Measurements from ENCODE around the gene KIR2DL1.
"Not testable (repeated sequence)": the region's sequence is repeated elsewhere in the genome, so short reads cannot be mapped to it uniquely, and the experiment has no call there.

Gene KIR2DL1

GRCh38 chr19:54769646-54770045 lies at the start of gene KIR2DL1:
Gene KIR2DL1, plus strand, starts transcription at chr19:54769793. Its CDS starts 58 bp downstream, at chr19:54769851.
- not testable (repeated sequence) for DNase-seq (ENCODE audit: low read depth in 2 of 2)

- no peak for DNase-seq (ENCODE audit: low read depth in 2 of 2)
Observed at GRCh38 chr19:54724142-54724541, 45.5 kb upstream of the KIR2DL1 start, which contains the start of gene KIR3DL3. Gene KIR3DL3, plus strand, starts transcription at chr19:54724442. Its CDS starts 55 bp downstream, at chr19:54724497.

GRCh38 chr19:54724644-54725043 lies 44.9 kb upstream of the KIR2DL1 start:
- DNase-seq (ENCODE audit: low read depth in 2 of 2), result no peak

- no peak for DNase-seq (ENCODE audit: low read depth in 2 of 2)
Observed at GRCh38 chr19:54725321-54725720, 44.3 kb upstream of the KIR2DL1 start.

GRCh38 chr19:54727562-54727961 lies 42.0 kb upstream of the KIR2DL1 start:
- DNase-seq (ENCODE audit: low read depth in 2 of 2), result no peak

- DNase-seq (ENCODE audit: low read depth in 2 of 2), result no peak
Observed at GRCh38 chr19:54728167-54728566, 41.4 kb upstream of the KIR2DL1 start.

- DNase-seq (ENCODE audit: low read depth in 2 of 2), result no peak
Observed at GRCh38 chr19:54729416-54730188, 40.0 kb upstream of the KIR2DL1 start.

- DNase-seq (ENCODE audit: low read depth in 2 of 2), result no peak
Observed at GRCh38 chr19:54731191-54731590, 38.4 kb upstream of the KIR2DL1 start.

GRCh38 chr19:54738306-54738705 lies 31.3 kb upstream of the KIR2DL1 start, which contains the start of gene KIR2DL3:
Gene KIR2DL3, plus strand, starts transcription at chr19:54738513. Its CDS starts 33 bp downstream, at chr19:54738546.
- not testable (repeated sequence) for DNase-seq (ENCODE audit: low read depth in 2 of 2)

GRCh38 chr19:54738715-54739114 lies 30.9 kb upstream of the KIR2DL1 start:
- DNase-seq (ENCODE audit: low read depth in 2 of 2), result no peak

- DNase-seq (ENCODE audit: low read depth in 2 of 2), result no peak
Observed at GRCh38 chr19:54739587-54740497, 29.8 kb upstream of the KIR2DL1 start.

GRCh38 chr19:54741950-54742349 lies 27.6 kb upstream of the KIR2DL1 start:
- DNase-seq (ENCODE audit: low read depth in 2 of 2), result not testable (repeated sequence)

- DNase-seq (ENCODE audit: low read depth in 2 of 2), result not testable (repeated sequence)
Observed at GRCh38 chr19:54744080-54744479, 25.5 kb upstream of the KIR2DL1 start.

GRCh38 chr19:54747614-54748322 lies 21.8 kb upstream of the KIR2DL1 start:
- DNase-seq (ENCODE audit: low read depth in 2 of 2), result not testable (repeated sequence)

GRCh38 chr19:54750276-54750675 lies 19.3 kb upstream of the KIR2DL1 start:
- not testable (repeated sequence) for DNase-seq (ENCODE audit: low read depth in 2 of 2)

GRCh38 chr19:54756204-54757110 lies 13.1 kb upstream of the KIR2DL1 start:
- not testable (repeated sequence) for DNase-seq (ENCODE audit: low read depth in 2 of 2)

GRCh38 chr19:54758577-54758976 lies 11.0 kb upstream of the KIR2DL1 start:
- DNase-seq (ENCODE audit: low read depth in 2 of 2), result not testable (repeated sequence)

GRCh38 chr19:54764219-54764618 lies 5.4 kb upstream of the KIR2DL1 start:
- DNase-seq (ENCODE audit: low read depth in 2 of 2), result not testable (repeated sequence)

- DNase-seq (ENCODE audit: low read depth in 2 of 2), result not testable (repeated sequence)
Observed at GRCh38 chr19:54766464-54766863, 3.1 kb upstream of the KIR2DL1 start.

GRCh38 chr19:54770511-54770910 lies 918 bp downstream of the KIR2DL1 start:
- not testable (repeated sequence) for DNase-seq (ENCODE audit: low read depth in 2 of 2)
